OCI-LY7 (cell line): ENCODE results near the gene HK3.

Experiments
- EZH2phosphoT487 ChIP-seq: fragments of 200-600 bp; sonication (generic); IDR thresholded peaks from 2 replicates; pipeline ENCODE4 v1.6.1; 2018; ENCODE audit warnings: low read depth, borderline replicate concordance, mild to moderate bottlenecking, mixed run types, antibody characterized with exemption, low read length, moderate library complexity, mixed read lengths
- TF ChIP-seq, protein P1 (sequence below): fragments of 200-600 bp; sonication (generic); conservative IDR thresholded peaks from 2 replicates; pipeline ENCODE4 v1.5.1; 2014; ENCODE audit warnings: mild to moderate bottlenecking, antibody characterized with exemption, low read length, moderate library complexity, mixed read lengths

DNA sequence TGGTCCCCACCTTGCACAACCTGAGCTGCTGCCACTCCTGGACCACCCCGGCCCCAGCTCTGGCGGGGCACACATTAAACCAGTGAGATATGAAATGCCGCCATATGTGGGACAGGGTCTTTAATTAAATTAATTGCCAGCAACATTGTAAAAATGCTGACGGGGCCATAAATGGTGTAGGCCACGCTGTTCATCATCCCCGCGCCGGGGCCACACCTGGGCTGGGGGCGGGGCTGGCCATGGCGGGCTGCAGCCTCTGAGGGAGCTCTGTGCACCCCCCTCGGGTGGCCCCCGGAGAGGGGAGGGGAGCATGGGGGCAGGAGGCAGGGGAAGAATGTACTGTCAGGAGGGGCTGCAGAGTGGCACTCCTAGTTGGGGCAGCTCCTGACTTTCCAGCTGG lies 47.8 kb downstream of the HK3 start:
- TF ChIP-seq, protein P1, sequence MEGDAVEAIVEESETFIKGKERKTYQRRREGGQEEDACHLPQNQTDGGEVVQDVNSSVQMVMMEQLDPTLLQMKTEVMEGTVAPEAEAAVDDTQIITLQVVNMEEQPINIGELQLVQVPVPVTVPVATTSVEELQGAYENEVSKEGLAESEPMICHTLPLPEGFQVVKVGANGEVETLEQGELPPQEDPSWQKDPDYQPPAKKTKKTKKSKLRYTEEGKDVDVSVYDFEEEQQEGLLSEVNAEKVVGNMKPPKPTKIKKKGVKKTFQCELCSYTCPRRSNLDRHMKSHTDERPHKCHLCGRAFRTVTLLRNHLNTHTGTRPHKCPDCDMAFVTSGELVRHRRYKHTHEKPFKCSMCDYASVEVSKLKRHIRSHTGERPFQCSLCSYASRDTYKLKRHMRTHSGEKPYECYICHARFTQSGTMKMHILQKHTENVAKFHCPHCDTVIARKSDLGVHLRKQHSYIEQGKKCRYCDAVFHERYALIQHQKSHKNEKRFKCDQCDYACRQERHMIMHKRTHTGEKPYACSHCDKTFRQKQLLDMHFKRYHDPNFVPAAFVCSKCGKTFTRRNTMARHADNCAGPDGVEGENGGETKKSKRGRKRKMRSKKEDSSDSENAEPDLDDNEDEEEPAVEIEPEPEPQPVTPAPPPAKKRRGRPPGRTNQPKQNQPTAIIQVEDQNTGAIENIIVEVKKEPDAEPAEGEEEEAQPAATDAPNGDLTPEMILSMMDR, result no peak
- TF ChIP-seq EZH2phosphoT487, result no peak
